K562 (cell line): ENCODE measurements around the gene OLR1. TPM values are rescaled to one million over a fixed set of nuclear protein-coding genes. Genes with fewer than 3 reads are reported as not detected.

ENCODE experiments used
- CBX2 ChIP-seq: fragments of 200-600 bp; sonication (generic); IDR thresholded peaks from one replicate; pipeline ENCODE4 v1.6.1; 2012; ENCODE audit warnings: mild to moderate bottlenecking, low read length, inconsistent platforms; ENCODE audit not compliant: insufficient read depth, poor library complexity, severe bottlenecking
- DACH1 ChIP-seq: fragments of 450-650 bp; IDR thresholded peaks from 2 replicates; pipeline ENCODE4 v1.6.1; 2018; ENCODE audit not compliant: partially characterized antibody
- EGR1 ChIP-seq: fragments of 450-650 bp; conservative IDR thresholded peaks from 2 replicates; pipeline ENCODE4 v1.6.1; 2017; ENCODE audit warnings: mild to moderate bottlenecking
- EWSR1 ChIP-seq: fragments of 450-650 bp; IDR thresholded peaks from 2 replicates; pipeline ENCODE4 v1.6.1; 2018; ENCODE audit warnings: borderline replicate concordance, mild to moderate bottlenecking, low read depth, moderate library complexity; ENCODE audit not compliant: partially characterized antibody
- FOSL1 ChIP-seq: fragments of 200-800 bp; sonication (Bioruptor generic); conservative IDR thresholded peaks from 2 replicates; pipeline ENCODE4 v1.6.1; 2016; ENCODE audit warnings: missing genetic modification characterization, missing compliant biosample characterization
- KDM1A ChIP-seq, 2 experiments: fragments of 450-650 bp; IDR thresholded peaks; 2 replicates each; pipeline ENCODE4 v1.6.1; 2016; ENCODE audit warnings: mild to moderate bottlenecking in 2 of 2
- PHF8 ChIP-seq: fragments of 200-600 bp; sonication (generic); IDR thresholded peaks from 2 replicates; pipeline ENCODE4 v1.6.1; 2012; ENCODE audit warnings: mixed run types, mild to moderate bottlenecking, inconsistent platforms, low read length, moderate library complexity, borderline replicate concordance
- POLR2A ChIP-seq: fragments of 450-650 bp; conservative IDR thresholded peaks from 2 replicates; pipeline ENCODE4 v1.6.1; 2016
- PTBP1 ChIP-seq: fragments of 200-400 bp; formaldehyde crosslinking; IDR thresholded peaks from 2 replicates; pipeline ENCODE4 v1.6.1; 2017; ENCODE audit warnings: low read depth, low read length
- ZNF165 ChIP-seq: fragments of 250-450 bp; sonication (Bioruptor Pico); IDR thresholded peaks from 2 replicates; pipeline ENCODE4 v1.4.0; 2020; ENCODE audit warnings: borderline replicate concordance
- polyA plus RNA-seq, 8 experiments: library from polyadenylated mRNA; depleted of rRNA in 4 of 8; stranded (reverse) in 5 of 8; unstranded in 3 of 8; fragments of >200 nt; fragmentation: Nextera tagmentation in 2 of 8; fragmentation: Illumina TruSeq in 1 of 8; extraction: Ambion mirVana in 2 of 8; extraction: Trizol in 1 of 8; gene quantifications; 2 replicates each; pipeline versions ENCODE4 v1.2.1 to v1.2.3, GENCODE V29; 2011 to 2014; ENCODE audit warnings: inconsistent platforms in 1 of 8, missing spikeins in 1 of 8
- total RNA-seq, 7 experiments: library from RNA; depleted of rRNA in 6 of 7; stranded (reverse); fragments of >200 nt in 6 of 7; fragmentation: Illumina TruSeq in 2 of 7; extraction: Trizol in 2 of 7; gene quantifications; 2 replicates each; pipeline versions ENCODE4 v1.2.1 to v1.2.3, GENCODE V29; 2011 to 2021; ENCODE audit warnings: low replicate concordance in 1 of 7
- TF ChIP-seq, protein P1 (sequence below): fragments of 200-600 bp; sonication (generic); IDR thresholded peaks from one replicate; pipeline ENCODE4 v1.6.1; 2012; ENCODE audit warnings: mild to moderate bottlenecking, low read depth, low read length, inconsistent platforms
- TF ChIP-seq, protein P2 (sequence below): fragments of 450-650 bp; formaldehyde crosslinking; IDR thresholded peaks from 2 replicates; pipeline ENCODE4 v1.4.0; 2020; ENCODE audit warnings: mild to moderate bottlenecking, mixed read lengths
- TF ChIP-seq, protein P3 (sequence below): fragments of 250-450 bp; sonication (Bioruptor Pico); IDR thresholded peaks from 2 replicates; pipeline ENCODE4 v1.5.0; 2021

The OLR1 gene
- total and polyA plus RNA-seq, 9 of the 15 experiments (the other 6 are each of a cell fraction or from before 2014, with no cell fraction given) = not detected

DNA sequence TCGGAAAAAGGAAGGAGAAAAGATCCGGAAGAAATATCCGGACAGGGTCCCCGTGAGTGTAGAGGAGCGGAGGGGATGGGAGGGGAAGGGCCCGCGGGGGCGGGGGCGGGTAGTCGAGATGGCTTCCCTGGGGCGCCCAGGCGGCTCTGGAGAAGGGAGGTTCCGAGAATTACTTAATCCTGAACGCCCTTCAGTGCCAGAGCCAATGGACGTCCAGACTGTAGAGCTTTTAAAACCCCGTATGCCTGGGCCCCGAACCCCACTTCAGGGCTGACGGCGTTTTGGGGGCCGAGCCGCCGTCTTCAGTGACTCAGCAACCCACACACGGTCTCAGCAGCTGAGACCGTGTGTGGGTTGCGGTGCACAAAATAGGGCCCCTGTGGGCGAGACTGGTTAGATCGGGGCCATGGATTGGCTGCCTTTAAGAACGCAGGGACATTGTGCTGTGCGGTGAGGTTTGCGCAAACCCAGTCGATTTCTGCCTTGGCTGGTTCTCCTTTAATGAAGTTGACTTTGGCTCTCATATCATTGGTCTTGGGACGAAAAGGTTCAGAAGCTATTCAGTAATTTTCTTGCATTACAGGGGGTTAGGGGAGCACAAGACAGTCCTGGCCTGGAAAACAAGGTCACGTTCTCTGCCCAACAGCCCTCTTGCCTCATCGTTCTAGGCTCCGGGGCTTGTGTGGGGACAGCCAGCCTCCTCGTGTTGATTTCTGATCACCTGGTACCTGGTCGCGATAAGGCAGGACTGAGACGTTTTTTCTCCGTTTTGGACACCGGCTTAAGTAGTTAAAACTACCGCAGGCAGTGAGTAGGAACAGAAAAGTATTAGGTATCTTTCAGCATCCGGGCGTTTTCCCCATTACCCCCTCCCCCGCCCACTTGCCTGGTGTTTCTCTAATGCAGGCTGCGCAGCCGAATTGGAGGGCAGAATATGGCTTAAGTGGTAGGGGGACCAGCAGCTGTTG lies 41.5 kb upstream of the OLR1 start (continued):
- TF ChIP-seq, protein P1, sequence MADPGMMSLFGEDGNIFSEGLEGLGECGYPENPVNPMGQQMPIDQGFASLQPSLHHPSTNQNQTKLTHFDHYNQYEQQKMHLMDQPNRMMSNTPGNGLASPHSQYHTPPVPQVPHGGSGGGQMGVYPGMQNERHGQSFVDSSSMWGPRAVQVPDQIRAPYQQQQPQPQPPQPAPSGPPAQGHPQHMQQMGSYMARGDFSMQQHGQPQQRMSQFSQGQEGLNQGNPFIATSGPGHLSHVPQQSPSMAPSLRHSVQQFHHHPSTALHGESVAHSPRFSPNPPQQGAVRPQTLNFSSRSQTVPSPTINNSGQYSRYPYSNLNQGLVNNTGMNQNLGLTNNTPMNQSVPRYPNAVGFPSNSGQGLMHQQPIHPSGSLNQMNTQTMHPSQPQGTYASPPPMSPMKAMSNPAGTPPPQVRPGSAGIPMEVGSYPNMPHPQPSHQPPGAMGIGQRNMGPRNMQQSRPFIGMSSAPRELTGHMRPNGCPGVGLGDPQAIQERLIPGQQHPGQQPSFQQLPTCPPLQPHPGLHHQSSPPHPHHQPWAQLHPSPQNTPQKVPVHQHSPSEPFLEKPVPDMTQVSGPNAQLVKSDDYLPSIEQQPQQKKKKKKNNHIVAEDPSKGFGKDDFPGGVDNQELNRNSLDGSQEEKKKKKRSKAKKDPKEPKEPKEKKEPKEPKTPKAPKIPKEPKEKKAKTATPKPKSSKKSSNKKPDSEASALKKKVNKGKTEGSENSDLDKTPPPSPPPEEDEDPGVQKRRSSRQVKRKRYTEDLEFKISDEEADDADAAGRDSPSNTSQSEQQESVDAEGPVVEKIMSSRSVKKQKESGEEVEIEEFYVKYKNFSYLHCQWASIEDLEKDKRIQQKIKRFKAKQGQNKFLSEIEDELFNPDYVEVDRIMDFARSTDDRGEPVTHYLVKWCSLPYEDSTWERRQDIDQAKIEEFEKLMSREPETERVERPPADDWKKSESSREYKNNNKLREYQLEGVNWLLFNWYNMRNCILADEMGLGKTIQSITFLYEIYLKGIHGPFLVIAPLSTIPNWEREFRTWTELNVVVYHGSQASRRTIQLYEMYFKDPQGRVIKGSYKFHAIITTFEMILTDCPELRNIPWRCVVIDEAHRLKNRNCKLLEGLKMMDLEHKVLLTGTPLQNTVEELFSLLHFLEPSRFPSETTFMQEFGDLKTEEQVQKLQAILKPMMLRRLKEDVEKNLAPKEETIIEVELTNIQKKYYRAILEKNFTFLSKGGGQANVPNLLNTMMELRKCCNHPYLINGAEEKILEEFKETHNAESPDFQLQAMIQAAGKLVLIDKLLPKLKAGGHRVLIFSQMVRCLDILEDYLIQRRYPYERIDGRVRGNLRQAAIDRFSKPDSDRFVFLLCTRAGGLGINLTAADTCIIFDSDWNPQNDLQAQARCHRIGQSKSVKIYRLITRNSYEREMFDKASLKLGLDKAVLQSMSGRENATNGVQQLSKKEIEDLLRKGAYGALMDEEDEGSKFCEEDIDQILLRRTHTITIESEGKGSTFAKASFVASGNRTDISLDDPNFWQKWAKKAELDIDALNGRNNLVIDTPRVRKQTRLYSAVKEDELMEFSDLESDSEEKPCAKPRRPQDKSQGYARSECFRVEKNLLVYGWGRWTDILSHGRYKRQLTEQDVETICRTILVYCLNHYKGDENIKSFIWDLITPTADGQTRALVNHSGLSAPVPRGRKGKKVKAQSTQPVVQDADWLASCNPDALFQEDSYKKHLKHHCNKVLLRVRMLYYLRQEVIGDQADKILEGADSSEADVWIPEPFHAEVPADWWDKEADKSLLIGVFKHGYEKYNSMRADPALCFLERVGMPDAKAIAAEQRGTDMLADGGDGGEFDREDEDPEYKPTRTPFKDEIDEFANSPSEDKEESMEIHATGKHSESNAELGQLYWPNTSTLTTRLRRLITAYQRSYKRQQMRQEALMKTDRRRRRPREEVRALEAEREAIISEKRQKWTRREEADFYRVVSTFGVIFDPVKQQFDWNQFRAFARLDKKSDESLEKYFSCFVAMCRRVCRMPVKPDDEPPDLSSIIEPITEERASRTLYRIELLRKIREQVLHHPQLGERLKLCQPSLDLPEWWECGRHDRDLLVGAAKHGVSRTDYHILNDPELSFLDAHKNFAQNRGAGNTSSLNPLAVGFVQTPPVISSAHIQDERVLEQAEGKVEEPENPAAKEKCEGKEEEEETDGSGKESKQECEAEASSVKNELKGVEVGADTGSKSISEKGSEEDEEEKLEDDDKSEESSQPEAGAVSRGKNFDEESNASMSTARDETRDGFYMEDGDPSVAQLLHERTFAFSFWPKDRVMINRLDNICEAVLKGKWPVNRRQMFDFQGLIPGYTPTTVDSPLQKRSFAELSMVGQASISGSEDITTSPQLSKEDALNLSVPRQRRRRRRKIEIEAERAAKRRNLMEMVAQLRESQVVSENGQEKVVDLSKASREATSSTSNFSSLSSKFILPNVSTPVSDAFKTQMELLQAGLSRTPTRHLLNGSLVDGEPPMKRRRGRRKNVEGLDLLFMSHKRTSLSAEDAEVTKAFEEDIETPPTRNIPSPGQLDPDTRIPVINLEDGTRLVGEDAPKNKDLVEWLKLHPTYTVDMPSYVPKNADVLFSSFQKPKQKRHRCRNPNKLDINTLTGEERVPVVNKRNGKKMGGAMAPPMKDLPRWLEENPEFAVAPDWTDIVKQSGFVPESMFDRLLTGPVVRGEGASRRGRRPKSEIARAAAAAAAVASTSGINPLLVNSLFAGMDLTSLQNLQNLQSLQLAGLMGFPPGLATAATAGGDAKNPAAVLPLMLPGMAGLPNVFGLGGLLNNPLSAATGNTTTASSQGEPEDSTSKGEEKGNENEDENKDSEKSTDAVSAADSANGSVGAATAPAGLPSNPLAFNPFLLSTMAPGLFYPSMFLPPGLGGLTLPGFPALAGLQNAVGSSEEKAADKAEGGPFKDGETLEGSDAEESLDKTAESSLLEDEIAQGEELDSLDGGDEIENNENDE = no peak
- peak; percentile 79 for TF ChIP-seq EGR1
- TF ChIP-seq, protein P2, sequence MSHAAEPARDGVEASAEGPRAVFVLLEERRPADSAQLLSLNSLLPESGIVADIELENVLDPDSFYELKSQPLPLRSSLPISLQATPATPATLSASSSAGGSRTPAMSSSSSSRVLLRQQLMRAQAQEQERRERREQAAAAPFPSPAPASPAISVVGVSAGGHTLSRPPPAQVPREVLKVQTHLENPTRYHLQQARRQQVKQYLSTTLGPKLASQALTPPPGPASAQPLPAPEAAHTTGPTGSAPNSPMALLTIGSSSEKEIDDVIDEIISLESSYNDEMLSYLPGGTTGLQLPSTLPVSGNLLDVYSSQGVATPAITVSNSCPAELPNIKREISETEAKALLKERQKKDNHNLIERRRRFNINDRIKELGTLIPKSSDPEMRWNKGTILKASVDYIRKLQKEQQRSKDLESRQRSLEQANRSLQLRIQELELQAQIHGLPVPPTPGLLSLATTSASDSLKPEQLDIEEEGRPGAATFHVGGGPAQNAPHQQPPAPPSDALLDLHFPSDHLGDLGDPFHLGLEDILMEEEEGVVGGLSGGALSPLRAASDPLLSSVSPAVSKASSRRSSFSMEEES = no peak
- TF ChIP-seq CBX2 = no peak
- TF ChIP-seq POLR2A = 0 out of 2 replicates have a peak, but pooled peaks have one; percentile 47
- 0 out of 2 replicates have a peak, but pooled peaks have one; percentile 63 for TF ChIP-seq PTBP1
- TF ChIP-seq ZNF165 (CRISPR knock-in tag) = no peak
- no peak for TF ChIP-seq FOSL1 (tag)
- no peak for TF ChIP-seq EWSR1
- TF ChIP-seq PHF8 = peak; percentile 13; the same call in 1 of the 2 replicates
- peak; percentile 8 for TF ChIP-seq DACH1
- 0 out of 4 replicates have a peak, but pooled peaks of 1 of the 2 experiments have one; percentile 7 for TF ChIP-seq KDM1A (IDR thresholded peaks at IDR 0.05)
- TF ChIP-seq, protein P3, sequence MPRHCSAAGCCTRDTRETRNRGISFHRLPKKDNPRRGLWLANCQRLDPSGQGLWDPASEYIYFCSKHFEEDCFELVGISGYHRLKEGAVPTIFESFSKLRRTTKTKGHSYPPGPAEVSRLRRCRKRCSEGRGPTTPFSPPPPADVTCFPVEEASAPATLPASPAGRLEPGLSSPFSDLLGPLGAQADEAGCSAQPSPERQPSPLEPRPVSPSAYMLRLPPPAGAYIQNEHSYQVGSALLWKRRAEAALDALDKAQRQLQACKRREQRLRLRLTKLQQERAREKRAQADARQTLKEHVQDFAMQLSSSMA = no peak
